ENCODE measurements around the gene STAM2. TPM values are rescaled to one million over a fixed set of nuclear protein-coding genes. Genes with fewer than 3 reads are reported as not detected.
"Not testable (repeated sequence)": the region's sequence is repeated elsewhere in the genome, so short reads cannot be mapped to it uniquely, and the experiment has no call there.

Gene STAM2
- total RNA-seq, 1 experiment from 2014 or later = 38.7 TPM

DNA sequence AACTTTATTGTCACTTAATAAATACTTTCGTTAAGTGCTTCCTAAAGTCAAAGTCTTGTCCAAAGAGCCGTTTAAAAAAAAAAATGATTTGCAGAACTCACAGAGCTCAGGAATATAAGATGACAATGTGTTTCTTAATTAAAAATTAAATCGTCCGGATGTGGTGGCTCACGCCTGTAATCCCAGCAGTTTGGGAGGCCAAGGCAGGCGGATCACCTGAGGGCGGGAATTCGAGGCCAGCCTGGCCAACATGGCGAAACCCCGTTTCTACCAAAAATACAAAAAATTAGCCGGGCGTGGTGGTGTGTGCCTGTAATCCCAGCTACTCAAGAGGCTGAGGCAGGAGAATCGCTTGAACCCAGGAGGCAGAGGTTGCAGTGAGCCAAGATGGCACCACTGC, 68.4 kb downstream of the STAM2 start:
- DNase-seq (ENCODE audit: low read depth) = not testable (repeated sequence)

GRCh38 chr2:152106464-152106863, 69.1 kb downstream of the STAM2 start:
- DNase-seq (ENCODE audit: low read depth) = no peak

DNA sequence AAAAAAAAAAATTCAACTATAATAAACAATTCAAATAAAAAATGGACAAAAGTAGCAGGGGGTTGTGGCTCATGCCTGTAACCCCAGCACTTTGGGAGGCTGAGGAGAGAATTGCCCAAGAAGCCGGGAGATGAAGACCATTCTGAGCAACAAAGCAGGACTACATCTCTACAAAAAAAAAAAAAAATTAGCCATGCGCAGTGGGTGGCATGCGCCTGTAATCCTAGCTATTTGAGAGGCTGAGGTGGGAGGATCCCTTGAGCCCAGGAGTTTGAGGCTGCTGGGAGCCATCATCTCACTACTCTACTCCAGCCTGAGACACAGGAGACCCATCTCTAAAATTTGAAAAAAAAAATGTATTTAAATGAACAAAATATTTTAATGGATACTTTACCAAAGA, 72.3 kb downstream of the STAM2 start:
- DNase-seq (ENCODE audit: low read depth) = no peak

DNA sequence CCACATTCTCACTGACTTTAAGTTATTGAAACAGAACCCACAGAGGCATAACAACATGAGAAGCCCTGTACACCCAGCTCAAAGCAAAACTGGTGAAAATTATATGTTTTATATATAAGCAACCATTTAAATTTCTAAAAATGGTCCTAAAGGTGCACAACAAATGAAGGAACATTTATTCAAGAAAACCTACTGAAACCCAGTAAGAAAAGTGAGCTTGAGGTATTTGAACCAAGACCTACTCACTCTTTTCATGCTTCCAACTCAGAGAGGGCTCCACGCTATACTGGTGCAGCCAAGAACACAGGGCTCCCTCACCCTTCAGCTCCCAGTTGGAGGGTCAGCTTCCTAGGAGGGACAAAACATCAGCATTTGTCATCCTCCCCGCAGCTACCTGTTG, 74.6 kb downstream of the STAM2 start:
- no peak for DNase-seq (ENCODE audit: low read depth)

GRCh38 chr2:152099367-152100050, 76.1 kb downstream of the STAM2 start:
- DNase-seq (ENCODE audit: low read depth) = peak; percentile 29

DNA sequence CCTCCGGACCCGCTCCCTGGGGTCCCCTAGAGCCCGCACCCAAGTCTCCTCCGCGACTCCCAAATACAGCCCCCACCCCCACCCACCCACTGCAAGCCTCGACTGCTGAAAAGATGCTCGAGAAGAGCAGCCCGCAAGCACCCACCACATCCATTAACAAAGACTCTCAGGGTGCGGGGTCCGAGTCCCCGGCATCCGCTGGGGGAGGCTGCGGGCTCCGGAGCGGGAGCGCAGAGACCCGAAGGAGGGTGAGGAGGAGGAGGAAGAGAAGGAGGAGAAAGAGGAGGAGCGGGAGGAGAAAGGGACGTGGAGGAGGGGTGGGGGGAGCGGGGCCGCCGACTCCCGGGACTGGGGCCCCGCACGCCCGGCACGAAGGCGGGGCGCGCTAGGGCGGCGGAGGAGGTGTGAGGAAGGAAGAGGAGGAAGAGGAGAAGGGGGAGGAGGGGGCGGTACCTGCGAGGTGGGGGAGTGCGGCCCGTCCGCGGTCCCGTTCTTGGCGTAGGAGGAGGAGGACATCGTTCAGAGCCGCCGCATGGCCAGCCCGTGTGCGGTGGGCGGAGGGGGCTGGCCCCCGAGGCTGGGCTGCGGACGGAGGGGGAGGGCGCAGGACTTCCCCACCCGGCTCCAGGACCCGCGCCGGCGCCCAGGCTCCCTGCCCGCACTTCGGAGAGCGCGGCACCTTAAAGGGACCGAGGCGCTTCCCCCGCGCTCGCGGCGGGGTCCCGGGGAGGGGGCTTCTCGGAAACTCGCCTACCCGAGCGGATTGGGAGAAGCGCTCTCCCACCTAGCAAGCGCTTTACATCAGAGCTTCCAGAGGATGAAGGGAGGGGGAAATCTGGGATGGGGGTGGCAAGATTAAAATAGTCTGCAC, 76.8 kb downstream of the STAM2 start, which contains the start of gene CACNB4:
TSS of gene CACNB4 (minus strand) at position 549 of the 871 bp plus-strand sequence.
- no peak for DNase-seq (ENCODE audit: low read depth)

- no peak for DNase-seq (ENCODE audit: low read depth)
Observed at GRCh38 chr2:152097801-152098495, 77.6 kb downstream of the STAM2 start.

GRCh38 chr2:152097290-152097800, 78.2 kb downstream of the STAM2 start:
- peak; percentile 47 for DNase-seq (ENCODE audit: low read depth)

DNA sequence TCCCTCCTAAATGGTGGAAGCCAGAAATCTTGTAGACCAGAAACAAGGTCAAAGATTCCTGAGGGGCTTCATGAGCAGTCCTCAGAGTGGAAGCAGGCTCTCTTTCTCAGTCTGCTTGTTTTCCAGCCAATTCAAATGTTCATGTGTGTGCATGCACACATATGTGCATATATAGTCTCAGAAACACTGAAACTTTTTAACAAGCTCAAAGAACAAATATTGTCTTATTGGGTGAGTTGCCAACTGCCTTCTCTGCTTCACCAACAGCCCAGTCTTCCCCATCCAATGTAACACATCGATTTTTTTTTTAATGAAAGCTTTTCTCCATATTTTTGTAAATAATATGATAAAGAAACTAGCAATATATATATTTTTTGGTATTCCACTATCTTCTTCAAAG, 80.4 kb downstream of the STAM2 start:
- no peak for DNase-seq (ENCODE audit: low read depth)

GRCh38 chr2:152094014-152094413, 81.5 kb downstream of the STAM2 start:
- DNase-seq (ENCODE audit: low read depth) = no peak

GRCh38 chr2:152093464-152093863, 82.1 kb downstream of the STAM2 start:
- DNase-seq (ENCODE audit: low read depth) = no peak

- no peak for DNase-seq (ENCODE audit: low read depth)
Observed at GRCh38 chr2:152092095-152092494, 83.5 kb downstream of the STAM2 start.

- not testable (repeated sequence) for DNase-seq (ENCODE audit: low read depth)
Observed at GRCh38 chr2:152090726-152091125, 84.8 kb downstream of the STAM2 start.

- DNase-seq (ENCODE audit: low read depth) = no peak
Observed at GRCh38 chr2:152089238-152089637, 86.3 kb downstream of the STAM2 start.

DNA sequence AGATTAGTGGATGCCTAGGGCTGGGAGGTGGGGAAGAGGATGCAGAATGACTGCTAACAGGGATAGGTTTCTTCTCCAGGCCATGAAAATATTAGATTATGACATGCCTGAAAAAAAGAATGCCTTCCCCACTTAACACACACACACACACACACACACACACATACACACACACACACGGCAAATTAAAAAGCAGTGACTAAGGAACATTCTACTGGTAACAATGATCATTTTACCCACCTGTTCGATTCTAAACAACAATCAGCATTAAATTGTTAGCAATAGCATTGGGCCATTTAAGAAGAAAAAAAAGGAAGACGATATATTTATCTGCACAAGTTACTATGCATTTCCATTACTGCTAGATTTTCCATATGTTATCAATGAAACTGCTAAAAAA, 87.6 kb downstream of the STAM2 start:
- no peak for DNase-seq (ENCODE audit: low read depth)

DNA sequence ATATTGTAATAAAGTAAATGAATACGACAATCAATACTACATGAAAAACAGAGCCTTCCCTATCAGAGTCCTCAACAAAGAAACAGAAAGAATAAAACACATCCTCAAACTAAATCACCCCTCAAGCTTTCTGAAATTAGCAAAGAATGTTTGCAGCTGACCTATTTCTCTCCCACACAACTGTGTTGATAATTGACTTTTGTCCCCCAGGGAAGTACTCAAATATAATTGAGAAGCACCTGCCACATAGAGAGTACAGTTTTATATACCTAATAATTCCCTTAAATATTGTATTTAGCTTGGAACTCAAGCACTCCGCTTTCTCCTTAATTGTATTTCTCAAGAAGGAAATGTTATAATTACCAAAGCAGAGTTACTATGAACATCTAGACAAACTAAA, 89.3 kb downstream of the STAM2 start:
- no peak for DNase-seq (ENCODE audit: low read depth)

DNA sequence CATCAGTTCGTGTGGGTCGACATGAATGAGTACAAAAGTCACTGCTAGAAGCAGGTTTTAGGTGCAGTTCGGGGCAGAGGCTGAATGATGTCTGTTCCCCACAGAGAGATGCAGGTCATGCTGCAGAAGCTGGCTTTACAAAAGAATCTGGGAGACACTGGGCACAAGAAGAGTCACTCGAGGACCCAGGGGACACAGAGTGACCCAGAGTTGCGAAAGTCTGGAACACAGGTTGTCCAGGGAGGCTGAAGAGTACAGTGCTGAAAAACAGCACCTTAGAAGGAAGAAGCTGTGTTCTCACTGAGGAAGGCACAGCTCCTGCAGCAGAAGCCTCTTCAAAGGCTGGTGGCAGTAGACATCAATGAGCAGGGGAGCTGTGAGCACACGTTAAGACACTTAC, 91.5 kb downstream of the STAM2 start:
- no peak for DNase-seq (ENCODE audit: low read depth)

DNA sequence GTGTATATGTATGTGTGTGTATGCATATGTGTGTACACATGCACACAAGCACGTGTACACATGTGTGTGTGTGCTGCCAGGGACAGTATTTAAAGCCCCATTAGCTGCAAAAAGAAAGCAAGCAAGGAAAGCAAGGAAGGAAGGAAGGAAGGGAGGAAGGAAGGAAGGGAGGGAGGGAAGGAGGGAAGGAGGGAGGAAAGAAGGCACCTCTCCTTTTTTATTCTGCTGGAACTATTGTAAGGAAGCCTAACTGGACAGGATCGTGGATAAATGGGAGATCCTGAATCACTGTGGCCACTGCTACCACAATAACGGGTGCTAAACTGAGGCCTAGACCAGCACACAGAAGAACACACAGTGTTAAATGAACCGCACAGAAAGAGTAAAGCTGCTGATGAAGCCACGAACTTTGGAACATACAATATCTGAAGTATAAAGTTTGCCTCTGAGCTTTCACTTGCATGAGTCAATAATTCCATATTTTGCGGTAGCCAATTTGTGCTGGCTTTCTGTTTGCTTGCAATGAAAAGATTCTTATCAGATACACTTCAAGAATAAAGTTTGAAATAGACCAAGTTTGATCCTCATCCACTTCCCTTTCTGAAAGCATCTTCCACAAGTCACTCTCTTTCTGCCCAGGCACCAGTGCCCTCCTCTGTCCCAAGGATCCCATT, 92.2 kb downstream of the STAM2 start:
- no peak for DNase-seq (ENCODE audit: low read depth)

DNA sequence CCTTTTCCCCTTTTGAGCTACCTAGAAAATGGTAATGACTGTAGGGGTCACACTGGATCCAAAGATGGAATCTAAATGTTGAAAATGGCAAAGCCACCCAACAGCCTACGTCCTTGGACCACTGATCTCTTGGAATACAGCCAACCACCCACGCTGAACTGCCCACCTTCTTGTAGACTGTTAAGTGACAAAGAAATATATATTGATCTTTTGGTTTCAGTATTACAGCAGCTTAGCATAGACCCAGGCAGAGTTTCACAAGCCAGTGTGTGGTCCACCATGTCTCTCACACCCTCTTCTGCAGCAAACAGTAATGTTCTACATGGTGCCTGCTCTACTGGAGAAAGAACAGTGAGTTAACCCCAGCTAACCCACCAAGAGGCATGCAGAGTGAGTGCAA, 96.9 kb downstream of the STAM2 start:
- DNase-seq (ENCODE audit: low read depth) = no peak

DNA sequence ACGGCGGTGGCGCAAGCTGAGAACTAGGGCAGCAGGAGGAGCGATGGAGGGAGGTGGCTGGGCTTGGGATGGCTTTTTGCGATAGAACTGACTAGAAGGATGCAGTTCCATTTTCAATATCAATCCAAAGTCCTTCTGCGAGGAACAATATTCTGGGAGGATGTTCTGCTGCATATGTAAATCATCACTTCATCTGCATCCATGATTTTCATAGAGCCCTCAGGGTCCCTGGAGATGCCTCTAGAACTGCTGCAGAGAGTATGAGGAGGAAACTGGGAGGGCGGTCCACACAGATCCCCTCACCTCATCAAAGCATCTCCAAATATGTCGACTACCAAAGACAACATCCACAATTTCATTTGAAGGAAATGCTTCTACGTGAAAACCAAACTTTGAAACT, 97.5 kb downstream of the STAM2 start:
- no peak for DNase-seq (ENCODE audit: low read depth)

DNA sequence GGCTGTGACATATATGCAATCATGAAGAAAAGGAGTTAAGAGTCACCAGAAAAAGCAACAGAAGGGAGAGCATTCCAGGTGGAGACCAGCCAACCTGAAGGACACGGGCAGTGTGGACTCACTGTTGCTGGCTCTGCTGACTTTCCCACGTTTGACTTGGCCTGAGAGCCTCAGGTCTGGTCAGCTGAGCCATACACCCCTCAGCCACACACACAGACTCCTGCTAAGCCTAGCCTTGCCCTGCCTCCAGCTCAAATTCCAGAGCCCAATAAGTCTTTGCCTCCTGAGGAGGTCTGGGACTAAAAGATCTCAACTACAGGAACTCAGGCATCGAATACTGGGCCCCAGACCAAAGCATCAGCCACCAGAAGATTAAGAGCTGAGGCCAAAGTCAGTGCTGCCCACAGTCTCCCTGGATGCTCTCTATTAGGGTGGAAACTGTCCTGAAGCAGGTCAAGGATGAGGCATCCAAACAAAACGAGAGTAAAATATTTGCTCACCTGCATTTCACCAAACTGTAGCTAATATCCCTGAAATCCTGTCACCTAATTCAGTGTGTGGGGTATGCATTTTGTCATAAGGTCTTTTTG, 100.0 kb downstream of the STAM2 start:
- no peak for DNase-seq (ENCODE audit: low read depth)
